Peyer's patch (tissue), 4 donors: ENCODE measurements around the gene OSBPL3.
"Not testable (repeated sequence)": the region's sequence is repeated elsewhere in the genome, so short reads cannot be mapped to it uniquely, and the experiment has no call there.

Experiments
- CTCF ChIP-seq, 6 experiments: fragments of 450-650 bp in 4 of 6; fragments of 200-600 bp in 2 of 6; sonication (generic) in 1 of 6; IDR thresholded peaks; one replicate each; pipeline ENCODE4 v1.5.1; 2017 to 2019; ENCODE audit warnings: antibody characterized with exemption in 6 of 6, mild to moderate bottlenecking in 3 of 6, moderate library complexity in 1 of 6
- POLR2A ChIP-seq, 2 donors: fragments of 450-650 bp; IDR thresholded peaks; one replicate each; pipeline ENCODE4 v1.5.1; 2017; ENCODE audit warnings: antibody characterized with exemption in 2 of 2, mild to moderate bottlenecking in 2 of 2, moderate library complexity in 2 of 2

- TF ChIP-seq CTCF, POLR2A (IDR thresholded peaks at IDR 0.05): not testable (repeated sequence)
Measured at GRCh38 chr7:24794751-24795406, 185.1 kb downstream of the OSBPL3 start.
